GM18873 (cell line): ENCODE results near the gene KLK12.

Source experiments
- ATAC-seq: cut with Tn5 transposase; IDR thresholded peaks from one replicate; pipeline ENCODE4 v1.9.1; 2021; ENCODE audit warnings: mild to moderate bottlenecking, moderate library complexity, moderate number of reproducible peaks; ENCODE audit not compliant: unreplicated experiment, low FRiP score

The KLK12 gene

GRCh38 chr19:51059715-51060114 lies 24.9 kb upstream of the KLK12 start:
- ATAC-seq: no peak

GRCh38 chr19:51055866-51056265 lies 21.1 kb upstream of the KLK12 start:
- no peak for ATAC-seq

GRCh38 chr19:51047031-51047335 lies 12.2 kb upstream of the KLK12 start:
- ATAC-seq: no peak

GRCh38 chr19:51044327-51044726 lies 9.5 kb upstream of the KLK12 start:
- no peak for ATAC-seq

- no peak for ATAC-seq
Measured at GRCh38 chr19:51043497-51043896, 8.7 kb upstream of the KLK12 start.

GRCh38 chr19:51040151-51040550 lies 5.3 kb upstream of the KLK12 start:
- ATAC-seq: no peak

DNA sequence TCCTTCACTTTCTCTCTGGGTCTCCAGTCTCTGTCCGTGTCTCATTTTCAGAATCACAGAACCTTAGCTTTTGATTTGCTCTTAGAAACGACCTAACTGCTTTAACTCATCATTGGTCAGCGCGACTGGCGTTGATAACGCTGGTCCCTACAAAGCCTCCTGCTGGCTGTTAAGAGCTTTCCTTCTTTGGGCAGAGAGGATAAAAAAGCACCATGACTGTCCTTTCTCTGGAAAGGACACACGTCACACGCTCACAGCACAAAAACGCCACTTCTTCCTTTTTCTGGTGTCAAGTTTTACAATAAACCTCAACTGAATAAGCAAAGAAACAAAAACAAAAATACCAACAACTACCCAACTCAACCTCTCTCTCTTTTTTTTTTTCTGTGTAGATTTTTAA lies 1.7 kb upstream of the KLK12 start:
- no peak for ATAC-seq

DNA sequence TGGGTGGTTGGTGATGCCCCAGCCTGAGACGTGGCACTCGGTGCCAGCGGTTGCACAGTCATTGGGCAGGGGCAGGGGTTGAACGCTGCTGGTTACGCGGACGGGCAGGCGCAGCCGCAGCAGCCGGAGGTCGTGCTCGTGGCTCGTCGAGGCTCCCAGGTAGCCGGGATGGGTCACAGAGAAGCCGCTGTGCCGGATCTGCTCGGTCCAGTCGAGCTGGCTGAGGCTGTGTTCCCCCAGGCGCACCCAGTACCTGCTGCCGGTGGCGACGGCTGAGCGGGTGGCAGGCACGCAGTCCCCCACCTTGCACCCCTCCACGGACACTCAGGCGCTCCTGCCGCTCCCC lies 2.9 kb downstream of the KLK12 start:
- ATAC-seq: no peak

GRCh38 chr19:51031220-51031879 lies 3.5 kb downstream of the KLK12 start:
- no peak for ATAC-seq

DNA sequence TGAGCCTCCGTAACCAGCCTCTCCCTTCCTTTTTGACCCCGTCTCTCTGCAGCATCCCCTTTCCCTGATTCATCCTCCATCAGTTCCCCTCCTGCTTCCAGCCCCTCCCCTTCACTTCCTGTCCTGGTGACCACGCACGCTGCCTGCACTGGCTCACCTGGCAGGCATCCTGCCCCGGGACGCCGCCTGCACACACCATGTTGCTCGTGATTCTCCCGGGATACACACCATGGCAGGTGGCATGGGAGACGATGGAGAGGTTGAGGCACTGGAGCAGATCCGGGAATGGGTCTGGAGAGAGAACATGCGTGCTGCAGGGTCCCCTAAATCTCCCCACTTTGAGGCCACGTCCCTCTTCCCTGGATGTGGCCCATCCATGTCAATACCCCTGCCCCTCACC lies 4.2 kb downstream of the KLK12 start:
- no peak for ATAC-seq

- ATAC-seq: no peak
Measured at GRCh38 chr19:51029718-51030117, 5.1 kb downstream of the KLK12 start.

- no peak for ATAC-seq
Measured at GRCh38 chr19:51027873-51028272, 6.9 kb downstream of the KLK12 start.

DNA sequence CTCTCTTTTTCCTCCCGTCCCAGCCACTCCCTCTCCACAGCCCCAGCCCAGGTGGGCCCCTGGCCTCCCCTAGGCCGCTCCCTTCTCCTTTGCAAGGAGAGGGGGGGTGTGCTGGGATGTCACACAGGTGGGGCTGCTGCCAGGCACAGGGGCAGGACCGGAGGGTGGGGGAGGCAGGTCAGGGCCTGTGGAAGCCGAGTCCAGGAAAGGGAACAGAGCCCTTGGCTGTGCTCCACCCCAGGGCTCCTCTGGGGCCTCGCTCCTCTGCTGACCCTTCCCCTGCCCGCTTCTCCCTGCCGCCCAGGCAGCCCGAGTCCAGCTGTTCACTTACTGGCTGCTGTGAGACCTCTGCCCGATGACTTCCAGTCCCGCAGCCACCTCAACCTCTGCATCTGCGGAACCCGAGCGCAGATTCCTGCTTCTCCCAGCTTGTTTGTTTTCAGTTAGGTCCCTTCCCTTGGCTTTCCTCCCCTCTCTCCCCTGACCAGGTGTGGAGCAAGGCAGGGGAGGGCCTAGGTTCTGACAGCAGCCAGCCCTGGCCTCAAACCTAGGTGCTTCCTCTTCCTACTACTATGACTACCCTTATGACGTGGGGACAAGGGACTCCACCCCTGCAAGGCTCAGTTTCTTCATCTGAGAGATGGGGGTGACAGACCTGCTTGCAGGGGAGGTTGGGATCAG lies 7.5 kb downstream of the KLK12 start:
- no peak for ATAC-seq

DNA sequence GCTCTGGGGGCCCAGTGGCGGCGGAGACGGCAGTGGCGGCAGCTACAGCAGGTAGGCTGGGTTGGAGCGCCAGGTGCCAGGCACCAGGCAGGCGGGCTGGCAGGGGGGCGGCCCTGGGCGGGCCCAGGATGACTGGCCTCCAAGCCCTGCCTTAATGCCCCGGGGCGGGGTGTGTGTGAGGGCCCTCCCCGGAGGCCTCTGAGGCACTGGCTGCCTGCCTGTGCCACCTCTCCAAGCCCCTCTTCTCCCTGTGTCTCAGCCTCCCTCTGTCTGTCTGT lies 8.3 kb downstream of the KLK12 start, which contains the start of gene KLK11:
TSS of gene KLK11 (minus strand) at position 63 of the 278 bp plus-strand sequence. CDS start 985 bp downstream, outside the sequence.
- ATAC-seq: no peak

DNA sequence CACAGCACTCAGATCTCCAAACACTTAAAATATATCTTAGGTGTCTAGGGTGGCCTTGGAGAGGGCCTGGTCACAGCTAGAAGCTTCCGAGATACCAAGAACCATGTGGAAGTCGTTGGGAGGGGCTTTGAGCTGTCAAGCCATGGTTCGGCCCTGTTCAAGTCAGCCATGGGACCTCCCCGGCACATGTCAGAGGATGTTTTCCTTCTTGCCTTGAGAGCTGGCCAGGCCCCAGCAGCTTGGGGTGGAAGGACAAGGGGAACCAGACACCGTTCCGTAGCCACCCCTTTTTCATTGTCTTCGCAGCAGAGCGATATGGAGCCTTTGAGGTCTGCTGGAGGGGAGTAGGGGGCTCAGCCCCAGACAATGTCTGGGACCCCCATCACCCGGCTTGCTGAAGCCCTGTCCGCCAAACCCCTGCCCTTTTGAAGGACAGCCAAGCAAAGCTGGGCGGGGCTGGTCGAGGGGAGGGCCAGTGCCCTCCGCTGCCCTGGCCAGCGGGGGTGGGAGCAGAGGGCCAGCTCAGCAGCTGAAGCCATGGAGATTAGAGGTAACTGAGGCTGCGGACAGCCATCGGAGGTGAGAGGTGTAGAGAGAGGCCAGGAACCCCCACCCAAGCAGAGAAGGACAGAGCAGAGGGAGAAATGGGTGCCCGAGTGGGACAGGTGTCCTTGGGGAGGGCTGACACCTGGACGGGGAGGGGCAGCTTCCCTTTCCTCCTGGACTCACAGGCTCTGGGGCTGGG lies 8.8 kb downstream of the KLK12 start:
- no peak for ATAC-seq

DNA sequence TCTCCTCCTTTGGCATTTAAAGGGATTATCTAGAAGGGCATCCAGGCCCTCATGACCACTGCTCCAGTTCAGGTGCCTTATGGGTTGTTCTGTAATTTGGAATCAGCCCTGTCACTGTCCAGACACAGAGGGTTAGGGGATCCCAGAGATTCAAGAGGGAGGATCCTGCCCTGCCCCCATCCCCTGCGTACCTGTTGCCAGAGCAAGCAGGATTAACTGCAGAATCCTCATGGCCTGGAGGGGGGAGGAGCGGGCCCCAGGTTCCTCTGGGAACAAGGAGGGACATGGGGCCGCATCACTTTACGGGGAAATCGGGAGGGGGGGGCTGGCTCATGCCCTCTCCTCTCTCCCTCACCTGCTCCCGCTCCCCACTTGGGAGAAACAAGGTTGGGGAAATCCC lies 9.4 kb downstream of the KLK12 start:
- ATAC-seq: no peak

DNA sequence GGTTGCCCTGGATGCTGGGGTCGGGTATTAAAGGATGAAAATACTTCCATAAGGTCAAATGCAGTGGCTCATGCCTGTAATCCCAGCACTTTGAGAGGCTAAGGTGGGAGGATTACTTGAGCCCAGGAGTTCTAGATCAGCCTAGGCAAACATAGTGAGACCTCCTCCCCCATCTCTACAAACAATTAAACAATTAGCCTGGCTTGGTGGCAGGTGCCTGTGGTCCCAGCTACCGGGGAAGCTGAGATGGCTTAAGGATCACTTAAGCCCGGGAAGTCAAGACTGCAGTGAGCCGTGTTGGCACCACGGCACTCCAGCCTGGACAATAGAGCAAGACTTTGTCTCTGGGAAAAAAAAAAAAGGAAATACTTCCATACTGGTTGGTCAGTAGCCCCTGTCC lies 9.9 kb downstream of the KLK12 start:
- ATAC-seq: no peak

DNA sequence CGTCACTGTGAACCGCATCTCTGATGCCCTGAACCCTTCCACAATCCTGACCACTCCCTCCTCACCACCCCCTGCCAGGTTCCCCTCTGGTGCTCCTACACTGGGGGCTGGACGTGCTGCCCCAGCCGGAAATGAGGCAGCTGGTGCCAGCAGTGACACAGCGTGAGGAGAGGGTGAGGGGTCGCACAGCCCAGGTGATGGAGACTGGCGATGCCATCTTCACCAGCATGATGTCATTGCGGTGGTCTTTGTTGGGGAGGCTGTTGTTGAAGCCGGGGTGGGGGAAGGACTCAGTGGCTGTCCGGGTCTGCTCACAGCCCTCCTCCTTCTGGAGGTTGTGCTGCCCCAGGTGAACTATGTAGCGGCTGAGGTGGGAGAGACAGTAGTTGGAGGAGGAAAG lies 10.9 kb downstream of the KLK12 start:
- ATAC-seq: no peak

GRCh38 chr19:51022526-51022925 lies 12.3 kb downstream of the KLK12 start:
- ATAC-seq: no peak

DNA sequence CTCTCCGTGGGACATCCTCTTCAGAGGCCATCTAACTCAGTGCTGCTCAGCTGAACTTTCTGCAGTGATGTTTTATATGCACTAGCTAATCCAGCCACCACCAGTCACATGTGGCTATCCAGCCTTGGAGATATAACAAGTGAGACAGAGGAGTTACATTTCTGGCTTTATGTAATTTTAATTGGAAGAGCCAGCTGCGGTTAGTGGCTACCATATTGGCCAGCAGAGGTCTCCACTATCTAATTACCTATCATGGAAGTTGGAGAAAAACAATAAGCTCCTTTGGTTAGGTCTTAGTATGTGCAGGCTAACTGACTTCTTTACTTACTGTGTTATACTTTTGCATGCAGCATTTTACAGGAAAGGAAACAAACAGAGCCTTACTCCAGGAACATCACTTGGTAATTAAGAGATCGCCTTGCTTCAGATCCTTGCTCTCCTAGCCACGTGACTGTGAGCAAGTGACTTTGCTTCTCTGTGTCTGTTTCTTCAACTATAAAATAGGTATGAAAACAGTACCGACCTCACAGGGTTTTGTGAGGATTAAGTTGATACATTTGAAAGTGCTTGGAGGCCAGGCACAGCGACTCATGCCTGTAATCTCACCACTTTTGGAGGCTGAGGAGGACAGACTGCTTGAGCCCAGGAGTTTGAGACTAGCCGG lies 13.7 kb downstream of the KLK12 start:
- no peak for ATAC-seq

GRCh38 chr19:51019544-51019925 lies 15.3 kb downstream of the KLK12 start, which contains the start of gene KLK10:
TSS of gene KLK10 (minus strand) at chr19:51019709. CDS start at chr19:51019130, 579 bp downstream.
- ATAC-seq: no peak
